Ovary (tissue), 9 donors: ENCODE measurements around the gene WNT8B. TPM values are rescaled to one million over a fixed set of nuclear protein-coding genes. Genes with fewer than 3 reads are reported as not detected.

Experiments
- DNase-seq, 5 donors: peaks; one replicate each; pipeline ENCODE4 v3.0.0-alpha.2; 2019 to 2020
- H3K27ac ChIP-seq, 2 donors: fragments of 200-600 bp; one replicate each; pipeline versions ENCODE4 v1.5.1 to v1.8.0; 2019 to 2022
- H3K27me3 ChIP-seq: fragments of 200-600 bp; one replicate; pipeline ENCODE4 v1.8.0; 2022
- H3K36me3 ChIP-seq: fragments of 200-600 bp; sonication (generic); one replicate; pipeline ENCODE4 v1.5.1; 2019
- H3K4me1 ChIP-seq: one replicate; pipeline ENCODE4 v1.8.1; 2013; ENCODE audit warnings: mild to moderate bottlenecking, moderate library complexity; ENCODE audit not compliant: insufficient read depth
- H3K4me3 ChIP-seq: fragments of 200-600 bp; sonication (generic); one replicate; pipeline ENCODE4 v1.5.1; 2017
- H3K9me3 ChIP-seq, 2 donors: fragments of 200-600 bp in 1 of 2; sonication (generic) in 1 of 2; one replicate each; pipeline versions ENCODE4 v1.5.1 to v1.8.1; 2013 to 2019; ENCODE audit warnings: mild to moderate bottlenecking in 1 of 2, moderate library complexity in 1 of 2
- EP300 ChIP-seq: sonication (generic); formaldehyde crosslinking; IDR thresholded peaks from one replicate; pipeline ENCODE4 v1.6.1; 2017; ENCODE audit warnings: antibody characterized with exemption
- POLR2A ChIP-seq: fragments of 450-650 bp; IDR thresholded peaks from one replicate; pipeline ENCODE4 v1.6.1; 2017; ENCODE audit warnings: antibody characterized with exemption, mild to moderate bottlenecking, moderate library complexity
- WGBS, 3 donors: extraction: QIAGEN DNeasy Blood & Tissue Kit in 1 of 3; methylation state at CpG; one replicate each; pipeline versions ENCODE4 v1.1.5 to v1.1.7; 2013 to 2017; 5-methylcytosine and 5-hydroxymethylcytosine counted together
- intact Hi-C, 4 donors: fragments of 100-400 bp; cut with DNase I; formaldehyde crosslinking; loops; one replicate each; pipeline versions ENCODE4 v1.11.0 to v1.15.1; 2022 to 2023
- polyA plus RNA-seq, 2 donors: library from polyadenylated mRNA; stranded (reverse); fragments of 200-250 nt in 1 of 2; fragments of 350-450 nt in 1 of 2; fragmentation: Illumina TruSeq in 1 of 2; extraction: RNeasy Lipid Tissue Mini Kit (QIAGEN cat#74804) in 1 of 2; gene quantifications; one replicate each; pipeline ENCODE4 v1.2.3, GENCODE V29; 2013 to 2014
- total RNA-seq, 7 donors: library from RNA; depleted of rRNA in 2 of 7; stranded (reverse); fragments of >200 nt in 2 of 7; fragmentation: NEBNext Ultra II Directional in 3 of 7; extraction: Animal tissue kit (Norgen Biotek cat#: 25700) in 3 of 7; gene quantifications; one replicate each; pipeline versions ENCODE4 v1.1.0 to v1.2.4, GENCODE V29; 2016 to 2023
- TF ChIP-seq, protein P1 (sequence below), 3 donors: fragments of 450-650 bp in 2 of 3; fragments of 200-600 bp in 1 of 3; IDR thresholded peaks; one replicate each; pipeline versions ENCODE4 v1.5.1 to v1.8.0; 2016 to 2022; ENCODE audit warnings: antibody characterized with exemption in 3 of 3, mild to moderate bottlenecking in 1 of 3
- donor health status: DM: no; HTN: no; CAD: no; lungs with moderate emphysema.
- donor health status: DM: no; HTN: no; CAD: no.
- donor health status: Bipolar disorder and iron deficiency.
- donor health status: DM: yes; HTN: yes; CAD: no.
- donor health status: DM: no; HTN: no; CAD: no.
- donor health status: DM: yes; HTN: yes; CAD: no.

The WNT8B gene
- total and polyA plus RNA-seq, 9 donors, result 0.06 to 0.36 (median 0.24) TPM; not detected in 5

DNA sequence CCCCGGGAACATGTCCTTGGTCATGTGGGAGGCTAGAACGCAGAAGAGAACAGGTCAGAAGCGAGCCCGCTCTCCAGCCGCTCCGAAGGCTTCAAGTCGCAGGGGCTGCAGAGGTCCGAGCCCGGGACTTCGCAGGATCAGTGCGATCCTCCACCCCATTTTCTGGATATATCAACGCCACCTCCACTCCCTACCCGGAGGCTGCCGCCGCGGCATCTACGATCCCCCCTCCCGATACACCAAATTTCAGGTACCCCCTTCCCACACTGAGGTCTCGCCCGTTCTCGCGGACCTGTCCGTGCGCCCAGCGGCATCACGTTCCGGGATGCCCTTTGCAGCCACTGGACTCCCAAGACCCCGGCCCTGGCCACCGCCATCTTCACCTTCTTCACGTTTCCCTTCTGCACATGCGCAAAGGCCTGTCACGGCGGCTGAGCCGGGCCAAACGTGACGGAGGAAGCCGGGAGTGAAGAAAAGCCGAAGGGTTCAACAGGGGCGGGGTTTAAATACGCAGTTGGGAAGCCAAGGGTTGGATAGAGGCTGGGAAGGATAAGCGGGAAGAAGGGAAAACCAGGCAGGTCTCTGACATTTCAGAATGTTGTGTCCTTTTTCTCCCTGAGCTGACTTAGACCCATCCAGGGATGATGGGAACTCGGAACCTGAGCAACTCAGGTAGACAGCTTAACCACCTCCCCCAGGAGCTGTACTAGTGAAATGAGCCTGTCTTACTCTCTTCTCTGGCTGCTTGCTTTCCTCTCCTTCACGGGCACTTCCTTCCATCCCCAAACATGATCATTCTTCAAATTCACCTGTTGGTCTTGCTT lies 66.9 kb downstream of the WNT8B start, which contains the start of gene NDUFB8:
Gene NDUFB8, minus strand, starts transcription at position 397 of the 824 bp plus-strand sequence. Its CDS starts 20 bp downstream, at position 377.
- no peaks in the 10 kb centered on the region for H3K9me3 ChIP-seq
- peak; percentile 52 for TF ChIP-seq POLR2A
- TF ChIP-seq EP300, result no peak
- H3K27ac ChIP-seq, result peak within 1 kb of the TSS; percentile 66 to 71
- H3K27me3 ChIP-seq, result no peaks in the 10 kb centered on the region
- intact Hi-C loops, result loop anchor here in 1 of 4 donors (10.0 kb wide), 1 partner anchor 225 kb away; no protein-coding TSS in a partner anchor
- no peaks in the 10 kb centered on the region for H3K36me3 ChIP-seq
- 0 to 1% (median 1%) methylated on average over 43 of the region's 43 CpGs for WGBS, 3 donors
- peak within 1 kb of the TSS; percentile 75 for H3K4me3 ChIP-seq
- H3K4me1 ChIP-seq, result peaks cover 6% of the 10 kb centered on the region
- DNase-seq, result peak; percentile 88 to 92 (median 91)

- Histone ChIP-seq H3K36me3 (no peaks in the 10 kb centered on the region), H3K4me1 (peaks cover 11% of the 10 kb centered on the region), H3K27me3 (no peaks in the 10 kb centered on the region), H3K9me3 (no peaks in the 10 kb centered on the region), H3K27ac (no peak overlapping the region), H3K4me3 (no peak overlapping the region)
- no peak for DNase-seq
- intact Hi-C loops, result no loop called here
- TF ChIP-seq POLR2A, result no peak
- TF ChIP-seq, protein P1, sequence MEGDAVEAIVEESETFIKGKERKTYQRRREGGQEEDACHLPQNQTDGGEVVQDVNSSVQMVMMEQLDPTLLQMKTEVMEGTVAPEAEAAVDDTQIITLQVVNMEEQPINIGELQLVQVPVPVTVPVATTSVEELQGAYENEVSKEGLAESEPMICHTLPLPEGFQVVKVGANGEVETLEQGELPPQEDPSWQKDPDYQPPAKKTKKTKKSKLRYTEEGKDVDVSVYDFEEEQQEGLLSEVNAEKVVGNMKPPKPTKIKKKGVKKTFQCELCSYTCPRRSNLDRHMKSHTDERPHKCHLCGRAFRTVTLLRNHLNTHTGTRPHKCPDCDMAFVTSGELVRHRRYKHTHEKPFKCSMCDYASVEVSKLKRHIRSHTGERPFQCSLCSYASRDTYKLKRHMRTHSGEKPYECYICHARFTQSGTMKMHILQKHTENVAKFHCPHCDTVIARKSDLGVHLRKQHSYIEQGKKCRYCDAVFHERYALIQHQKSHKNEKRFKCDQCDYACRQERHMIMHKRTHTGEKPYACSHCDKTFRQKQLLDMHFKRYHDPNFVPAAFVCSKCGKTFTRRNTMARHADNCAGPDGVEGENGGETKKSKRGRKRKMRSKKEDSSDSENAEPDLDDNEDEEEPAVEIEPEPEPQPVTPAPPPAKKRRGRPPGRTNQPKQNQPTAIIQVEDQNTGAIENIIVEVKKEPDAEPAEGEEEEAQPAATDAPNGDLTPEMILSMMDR (IDR thresholded peaks at IDR 0.05), result no peak
- TF ChIP-seq EP300, result no peak
These were observed 69.0 kb downstream of the WNT8B start for GRCh38 chr10:100531761-100532160.

Other genes starting within 250 kb of the WNT8B start
- gene CHUK, start 233.4 kb upstream of the WNT8B start, total RNA-seq, result 10 to 100 TPM; 11.3 to 18.6 (median 13.4) TPM
- gene CHUK, start 233.4 kb upstream of the WNT8B start, polyA plus RNA-seq, result 10 to 100 TPM in 1 of 2 donors, 1 to 10 TPM in 1; 7.0 to 11.4 TPM
- 10 to 100 TPM; 17.1 to 24.6 (median 20.5) TPM for gene CWF19L1, start 195.4 kb upstream of the WNT8B start, total RNA-seq
- gene CWF19L1, start 195.4 kb upstream of the WNT8B start, polyA plus RNA-seq, result 10 to 100 TPM; 18.7 to 22.0 TPM
- gene BLOC1S2, start 176.3 kb upstream of the WNT8B start, total RNA-seq, result 10 to 100 TPM; 14.4 to 34.4 (median 24.6) TPM
- 10 to 100 TPM; 22.5 to 24.7 TPM for gene BLOC1S2, start 176.3 kb upstream of the WNT8B start, polyA plus RNA-seq
- gene PKD2L1, start 132.8 kb upstream of the WNT8B start, total RNA-seq, result 1 to 10 TPM in 1 of 7 donors, not detected in 6; 2.2 TPM
- gene PKD2L1, start 132.8 kb upstream of the WNT8B start, polyA plus RNA-seq, result 1 to 10 TPM in 1 of 2 donors, under 1 TPM in 1; 0.02 to 2.5 TPM
- gene SCD, start 115.8 kb upstream of the WNT8B start, total RNA-seq, result 100 to 1,000 TPM in 2 of 7 donors, 10 to 100 TPM in 5; 21.6 to 302 (median 72.7) TPM
- gene SCD, start 115.8 kb upstream of the WNT8B start, polyA plus RNA-seq, result 100 to 1,000 TPM in 1 of 2 donors, 10 to 100 TPM in 1; 21.1 to 274 TPM
- gene SEC31B, start 56.9 kb downstream of the WNT8B start, total RNA-seq, result 10 to 100 TPM in 4 of 7 donors, 1 to 10 TPM in 3; 6.6 to 14.1 (median 10.9) TPM
- 1 to 10 TPM; 6.1 to 8.1 TPM for gene SEC31B, start 56.9 kb downstream of the WNT8B start, polyA plus RNA-seq
- 100 to 1,000 TPM in 6 of 7 donors, 10 to 100 TPM in 1; 99.4 to 156 (median 150) TPM for gene NDUFB8, start 66.9 kb downstream of the WNT8B start, total RNA-seq
- gene NDUFB8, start 66.9 kb downstream of the WNT8B start, polyA plus RNA-seq, result 100 to 1,000 TPM; 162 to 262 TPM
- 10 to 100 TPM in 6 of 7 donors, 1 to 10 TPM in 1; 6.3 to 50.0 (median 40.1) TPM for gene HIF1AN, start 72.9 kb downstream of the WNT8B start, total RNA-seq
- 10 to 100 TPM in 1 of 2 donors, 1 to 10 TPM in 1; 9.9 to 60.2 TPM for gene HIF1AN, start 72.9 kb downstream of the WNT8B start, polyA plus RNA-seq